ENCODE results near the gene SNX9.

Gene SNX9

DNA sequence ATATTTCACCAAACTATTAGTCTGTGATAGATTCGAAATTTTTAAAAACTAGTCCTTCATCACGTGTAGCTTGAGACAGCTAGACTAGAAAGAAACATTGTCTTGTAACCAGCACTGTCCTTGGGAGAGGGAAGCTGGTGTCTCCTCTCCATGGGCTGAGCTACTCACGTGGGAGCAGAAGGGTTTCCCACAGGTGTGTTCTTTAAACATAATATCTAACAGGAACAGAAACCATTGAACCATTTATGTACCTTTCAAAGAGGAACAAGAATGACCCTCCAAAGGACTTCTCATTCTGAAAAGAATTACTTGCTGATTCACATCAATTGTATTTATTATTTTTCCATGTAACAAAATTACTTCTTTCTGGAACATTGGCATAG is 86.2 kb downstream of the SNX9 start:
- CTCF ChIA-PET, result interaction anchor here (1.3 to 2.3 kb wide), 2 partner anchors 36 to 163 kb away, joined by 5 to 10 read pairs; no protein-coding TSS in a partner anchor
- DNase-seq (ENCODE audit: low read depth, low spot score), result no peak
- TF ChIP-seq, protein P1, sequence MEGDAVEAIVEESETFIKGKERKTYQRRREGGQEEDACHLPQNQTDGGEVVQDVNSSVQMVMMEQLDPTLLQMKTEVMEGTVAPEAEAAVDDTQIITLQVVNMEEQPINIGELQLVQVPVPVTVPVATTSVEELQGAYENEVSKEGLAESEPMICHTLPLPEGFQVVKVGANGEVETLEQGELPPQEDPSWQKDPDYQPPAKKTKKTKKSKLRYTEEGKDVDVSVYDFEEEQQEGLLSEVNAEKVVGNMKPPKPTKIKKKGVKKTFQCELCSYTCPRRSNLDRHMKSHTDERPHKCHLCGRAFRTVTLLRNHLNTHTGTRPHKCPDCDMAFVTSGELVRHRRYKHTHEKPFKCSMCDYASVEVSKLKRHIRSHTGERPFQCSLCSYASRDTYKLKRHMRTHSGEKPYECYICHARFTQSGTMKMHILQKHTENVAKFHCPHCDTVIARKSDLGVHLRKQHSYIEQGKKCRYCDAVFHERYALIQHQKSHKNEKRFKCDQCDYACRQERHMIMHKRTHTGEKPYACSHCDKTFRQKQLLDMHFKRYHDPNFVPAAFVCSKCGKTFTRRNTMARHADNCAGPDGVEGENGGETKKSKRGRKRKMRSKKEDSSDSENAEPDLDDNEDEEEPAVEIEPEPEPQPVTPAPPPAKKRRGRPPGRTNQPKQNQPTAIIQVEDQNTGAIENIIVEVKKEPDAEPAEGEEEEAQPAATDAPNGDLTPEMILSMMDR (IDR thresholded peaks at IDR 0.05; ENCODE audit: insufficient read depth, low read length, missing control alignments), result no peak
- POLR2A ChIA-PET, result no interaction called here
- H3K4me3 ChIP-seq (ENCODE audit: low read depth, low read length), result no peak overlapping the region

GRCh38 chr6:157911278-157911677 is 88.2 kb downstream of the SNX9 start:
- ChIA-PET POLR2A (no interaction called here), CTCF (no interaction called here)
- no peak overlapping the region for H3K4me3 ChIP-seq (ENCODE audit: low read depth, low read length)
- TF ChIP-seq, protein P1 (IDR thresholded peaks at IDR 0.05; ENCODE audit: insufficient read depth, low read length, missing control alignments), result no peak
- DNase-seq (ENCODE audit: low read depth, low spot score), result no peak

- no peak overlapping the region for H3K4me3 ChIP-seq (ENCODE audit: low read depth, low read length)
- ChIA-PET CTCF (interaction anchor here (0.9 kb wide), 1 partner anchor 22 kb away, joined by 3 read pairs; no protein-coding TSS in a partner anchor), POLR2A (no interaction called here)
- DNase-seq (ENCODE audit: low read depth, low spot score), result no peak
- TF ChIP-seq, protein P1 (IDR thresholded peaks at IDR 0.05; ENCODE audit: insufficient read depth, low read length, missing control alignments), result no peak
These were observed 88.7 kb downstream of the SNX9 start for GRCh38 chr6:157911786-157912185.

- DNase-seq (ENCODE audit: low read depth, low spot score), result peak; percentile 90
- TF ChIP-seq, protein P1 (IDR thresholded peaks at IDR 0.05; ENCODE audit: insufficient read depth, low read length, missing control alignments), result no peak
- ChIA-PET CTCF (interaction anchor here (0.9 to 2.9 kb wide), 4 partner anchors 11 to 160 kb away, joined by 3 to 15 read pairs (median 8); no protein-coding TSS in a partner anchor), POLR2A (interaction anchor here (0.7 kb wide), 1 partner anchor 148 kb away, joined by 3 read pairs; no protein-coding TSS in a partner anchor)
- no peak overlapping the region for H3K4me3 ChIP-seq (ENCODE audit: low read depth, low read length)
These were observed 89.3 kb downstream of the SNX9 start for GRCh38 chr6:157912326-157912725.

- ChIA-PET POLR2A (no interaction called here), CTCF (interaction anchor here (0.7 to 2.1 kb wide), 7 partner anchors 8 to 605 kb away, joined by 3 to 8 read pairs (median 4); no protein-coding TSS in a partner anchor)
These were observed 98.8 kb downstream of the SNX9 start for GRCh38 chr6:157921685-157922367.

GRCh38 chr6:157925771-157926170 is 102.7 kb downstream of the SNX9 start:
- H3K4me3 ChIP-seq (ENCODE audit: low read depth, low read length), result no peak overlapping the region
- TF ChIP-seq, protein P1 (IDR thresholded peaks at IDR 0.05; ENCODE audit: insufficient read depth, low read length, missing control alignments), result no peak
- no peak for DNase-seq (ENCODE audit: low read depth, low spot score)
- POLR2A ChIA-PET, result no interaction called here
- CTCF ChIA-PET, result interaction anchor here (1.0 to 1.4 kb wide), 4 partner anchors 12 to 52 kb away, joined by 3 to 4 read pairs (median 3); no protein-coding TSS in a partner anchor

More at GRCh38 chr6:157921685-157922367, 98.8 kb downstream of the SNX9 start:
- DNase-seq (ENCODE audit: low read depth, low spot score), result peak; percentile 33
- TF ChIP-seq, protein P1 (IDR thresholded peaks at IDR 0.05; ENCODE audit: insufficient read depth, low read length, missing control alignments), result no peak
- H3K4me3 ChIP-seq (ENCODE audit: low read depth, low read length), result no peak overlapping the region

Measured in AG04449 (cell line).